ENCODE measurements around the gene ZFP36. TPM values are rescaled to one million over a fixed set of nuclear protein-coding genes. Genes with fewer than 3 reads are reported as not detected.
A peak's percentile ranks its signal among the peaks of the same experiment; 100 is the strongest.

Gene ZFP36
- total RNA-seq, 2 donors from 2014 or later: 1,082 to 1,318 TPM

DNA sequence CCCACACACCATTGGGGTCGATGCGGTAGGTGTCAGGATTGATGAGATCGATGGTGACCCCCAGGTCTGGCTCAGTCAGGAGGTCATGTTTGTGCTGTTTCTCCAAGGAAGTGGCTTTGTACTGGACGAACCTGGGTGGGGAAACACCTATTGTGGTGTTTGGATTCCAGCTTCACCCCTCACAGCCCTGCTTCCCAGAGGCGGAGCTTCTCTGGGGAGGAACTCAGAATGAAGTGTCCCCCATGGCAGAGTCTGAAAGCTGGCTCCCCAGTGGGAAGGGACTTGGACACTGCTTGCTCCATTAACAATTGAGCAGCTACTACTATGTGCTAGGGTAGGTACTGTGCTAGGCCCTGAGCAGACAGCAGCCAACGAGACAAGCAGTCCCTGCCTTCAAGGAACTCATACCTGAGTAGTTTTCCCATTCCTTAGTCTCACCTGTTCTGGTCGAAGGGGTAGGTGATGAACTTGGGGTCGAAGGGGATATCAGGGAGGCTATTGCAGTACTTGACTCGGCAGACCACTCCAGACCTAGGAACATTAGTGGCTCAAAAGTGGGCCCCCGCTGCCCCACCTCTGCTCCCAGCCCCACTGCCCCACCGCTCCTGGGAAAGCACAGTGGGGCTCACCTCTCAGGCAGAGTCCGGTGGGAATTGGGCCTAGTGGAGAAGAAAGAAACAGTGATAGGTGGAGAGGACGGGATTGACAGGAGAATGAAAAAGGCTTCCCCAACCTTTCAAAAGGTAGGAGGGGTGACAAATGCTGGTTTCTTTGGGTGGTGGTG, 16.8 kb upstream of the ZFP36 start:
- Mint-ChIP-seq H3K4me3 (peak overlapping the region; percentile 98), H3K27ac (peak overlapping the region; percentile 97), H3K4me1 (peaks cover 29% of the 10 kb centered on the region), H3K36me3 (ENCODE audit: low read depth) (peaks cover 8% of the 10 kb centered on the region), H3K27me3 (no peaks in the 10 kb centered on the region)
- DNase-seq: no peak
- no peaks in the 10 kb centered on the region for H3K9me3 ChIP-seq (ENCODE audit: control insufficient read depth, low read length, poor library complexity, severe bottlenecking)
- ATAC-seq: no peak

DNA sequence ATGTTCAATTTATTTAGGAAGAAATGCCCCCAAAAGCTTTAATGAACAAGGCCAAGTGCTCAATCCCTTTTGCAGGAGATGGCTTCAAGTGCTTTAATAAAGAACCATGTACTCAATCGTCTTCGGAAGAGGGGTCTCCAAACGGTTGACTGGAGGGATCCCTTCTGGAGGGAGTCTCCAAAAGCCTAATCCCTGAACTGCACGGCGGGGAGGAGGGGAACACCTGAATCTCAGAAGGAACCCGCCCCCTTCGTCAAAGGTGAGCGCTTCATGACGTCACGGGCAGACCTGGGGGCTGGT, 16.2 kb upstream of the ZFP36 start:
- Mint-ChIP-seq H3K36me3 (ENCODE audit: low read depth) (peaks cover 8% of the 10 kb centered on the region), H3K4me1 (peaks cover 33% of the 10 kb centered on the region), H3K27me3 (no peaks in the 10 kb centered on the region), H3K27ac (peak overlapping the region; percentile 97), H3K4me3 (peak overlapping the region; percentile 98)
- peak in 2 of 3 donors; percentile 74 to 75 for DNase-seq
- ATAC-seq: no peak
- no peaks in the 10 kb centered on the region for H3K9me3 ChIP-seq (ENCODE audit: control insufficient read depth, low read length, poor library complexity, severe bottlenecking)

DNA sequence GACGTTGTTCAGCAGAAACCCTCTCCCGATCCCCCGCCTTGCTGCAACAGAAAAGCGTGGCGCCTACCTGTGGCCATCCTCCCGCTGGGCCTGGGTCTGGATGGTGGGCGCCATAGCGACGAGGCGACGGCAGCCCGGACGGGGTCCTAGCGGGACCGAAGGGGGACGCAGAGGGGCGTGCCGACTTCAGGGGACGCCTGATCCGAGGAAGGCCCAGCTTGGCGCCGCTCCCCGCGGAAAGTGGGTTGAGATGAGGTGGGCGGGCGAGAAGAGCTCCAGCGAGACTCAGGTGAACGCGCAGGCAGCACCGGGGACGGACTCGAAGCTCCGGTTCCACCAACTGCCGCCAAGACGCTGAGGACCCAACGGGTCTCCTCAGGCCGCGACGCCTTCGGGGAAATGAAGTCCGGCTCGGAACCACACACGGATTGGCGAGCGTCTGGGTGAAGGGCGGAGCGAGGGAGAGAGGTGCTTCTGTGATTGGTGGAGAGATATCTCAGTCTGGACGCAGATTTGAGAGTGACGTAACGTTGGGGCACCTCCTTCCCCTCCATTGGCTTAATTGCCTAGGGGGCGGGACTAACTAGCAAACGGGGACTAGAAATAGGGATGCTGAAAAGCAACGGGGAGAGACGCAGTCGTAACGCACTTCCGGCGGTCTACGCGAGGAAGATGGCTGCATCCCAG, 15.8 kb upstream of the ZFP36 start, which contains the start of the genes MED29 and PAF1:
Gene MED29 (plus strand): TSS at position 628 of the 687 bp plus-strand sequence. CDS start 45 bp downstream, at position 673.
Gene PAF1 (minus strand): TSS at position 356 of the 687 bp plus-strand sequence. CDS start 242 bp downstream, at position 114.
- peaks cover 8% of the 10 kb centered on the region for H3K36me3 Mint-ChIP-seq (ENCODE audit: low read depth)
- ATAC-seq: peak; percentile 92
- no peaks in the 10 kb centered on the region for H3K27me3 Mint-ChIP-seq
- H3K27ac Mint-ChIP-seq: peak within 1 kb of the TSS; percentile 97
- H3K4me1 Mint-ChIP-seq: peaks cover 33% of the 10 kb centered on the region
- DNase-seq: peak; percentile 87 to 95 (median 88)
- peak within 1 kb of the TSS; percentile 98 for H3K4me3 Mint-ChIP-seq
- no peaks in the 10 kb centered on the region for H3K9me3 ChIP-seq (ENCODE audit: control insufficient read depth, low read length, poor library complexity, severe bottlenecking)

DNA sequence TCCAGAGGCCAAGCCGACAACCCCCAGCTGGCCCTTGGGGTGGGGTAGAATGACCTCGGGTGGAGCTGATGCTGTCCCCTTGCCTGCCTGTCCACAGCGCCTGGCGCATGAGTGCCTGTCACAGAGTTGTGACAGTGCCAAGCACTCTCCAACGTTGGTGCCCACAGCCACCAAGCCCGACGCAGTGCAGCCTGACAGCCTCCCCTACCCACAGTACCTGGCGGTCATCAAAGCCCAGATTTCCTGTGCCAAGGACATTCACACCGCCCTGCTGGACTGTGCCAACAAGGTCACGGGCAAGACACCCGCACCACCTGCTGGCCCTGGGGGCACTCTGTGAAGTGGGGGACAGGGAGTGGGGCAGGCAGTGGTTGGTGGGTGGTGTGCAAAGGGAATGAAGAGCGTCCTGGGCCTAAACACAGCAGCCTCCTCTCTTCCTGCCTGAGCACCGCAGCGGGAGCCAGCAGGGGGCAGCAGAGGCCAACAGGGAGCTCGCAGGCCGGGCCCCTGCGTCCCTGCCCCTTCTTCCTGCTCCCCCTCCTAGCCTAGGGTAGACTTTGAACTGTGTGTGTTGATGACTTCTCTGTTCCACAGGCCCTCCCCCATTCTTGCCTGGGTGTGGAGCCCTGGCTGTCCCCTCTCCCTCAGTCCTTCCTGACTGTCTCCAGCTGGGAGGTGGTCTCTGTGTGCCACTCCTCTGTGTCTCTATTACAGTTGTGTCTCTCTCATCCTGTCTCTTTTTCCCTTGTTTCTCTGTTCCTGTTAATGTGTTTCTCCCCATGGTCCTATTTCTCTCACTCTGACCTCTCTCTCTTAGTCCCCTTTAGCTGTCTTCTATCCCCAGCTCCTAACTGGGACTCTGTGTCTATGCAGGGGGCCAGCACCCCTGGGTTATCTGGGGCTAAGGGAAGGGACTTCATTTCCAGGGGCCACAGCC, 9.0 kb upstream of the ZFP36 start:
- ATAC-seq: peak; percentile 52

DNA sequence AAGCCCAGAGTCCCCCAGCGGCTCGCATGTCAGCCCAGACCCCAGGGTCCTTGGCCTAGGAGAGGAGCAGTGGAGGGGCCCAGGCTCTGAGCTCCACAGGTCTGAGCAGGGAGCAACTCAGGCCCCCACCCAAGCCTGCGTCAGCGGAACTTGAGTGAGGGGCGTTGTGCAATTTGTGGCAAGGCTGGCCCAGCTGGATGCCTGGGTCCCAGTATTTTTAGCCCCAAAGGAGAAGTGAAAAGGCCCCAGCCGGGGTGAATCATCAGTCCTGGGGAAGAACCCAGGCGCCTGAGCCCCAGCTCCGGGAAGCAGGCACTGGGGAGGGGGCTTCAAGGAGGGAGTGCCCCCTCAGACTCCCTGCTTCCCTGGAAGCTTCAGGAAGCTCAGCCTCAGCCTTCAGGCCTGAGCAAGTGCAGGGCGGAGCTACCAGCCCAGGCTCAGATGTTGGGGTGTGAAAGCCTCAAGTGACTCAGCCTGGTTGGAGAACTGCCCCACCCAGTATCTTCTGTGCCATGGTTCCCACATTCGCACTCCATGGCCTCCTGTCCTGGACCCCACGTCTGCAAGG, 8.3 kb upstream of the ZFP36 start:
- H3K27me3 Mint-ChIP-seq: no peaks in the 10 kb centered on the region
- peak overlapping the region; percentile 71 for H3K4me3 Mint-ChIP-seq
- H3K36me3 Mint-ChIP-seq (ENCODE audit: low read depth): no peaks in the 10 kb centered on the region
- peaks cover 45% of the 10 kb centered on the region for H3K4me1 Mint-ChIP-seq
- no peaks in the 10 kb centered on the region for H3K9me3 ChIP-seq (ENCODE audit: control insufficient read depth, low read length, poor library complexity, severe bottlenecking)
- no peak for DNase-seq
- peak overlapping the region; percentile 99 for H3K27ac Mint-ChIP-seq
- no peak for ATAC-seq

More for the DNA sequence above, 9.0 kb upstream of the ZFP36 start:
- Mint-ChIP-seq H3K4me3 (peak overlapping the region; percentile 71), H3K27me3 (no peaks in the 10 kb centered on the region), H3K36me3 (ENCODE audit: low read depth) (no peaks in the 10 kb centered on the region), H3K27ac (peak overlapping the region; percentile 99), H3K4me1 (peaks cover 43% of the 10 kb centered on the region)
- no peaks in the 10 kb centered on the region for H3K9me3 ChIP-seq (ENCODE audit: control insufficient read depth, low read length, poor library complexity, severe bottlenecking)
- DNase-seq: peak; percentile 85 to 94 (median 89)

DNA sequence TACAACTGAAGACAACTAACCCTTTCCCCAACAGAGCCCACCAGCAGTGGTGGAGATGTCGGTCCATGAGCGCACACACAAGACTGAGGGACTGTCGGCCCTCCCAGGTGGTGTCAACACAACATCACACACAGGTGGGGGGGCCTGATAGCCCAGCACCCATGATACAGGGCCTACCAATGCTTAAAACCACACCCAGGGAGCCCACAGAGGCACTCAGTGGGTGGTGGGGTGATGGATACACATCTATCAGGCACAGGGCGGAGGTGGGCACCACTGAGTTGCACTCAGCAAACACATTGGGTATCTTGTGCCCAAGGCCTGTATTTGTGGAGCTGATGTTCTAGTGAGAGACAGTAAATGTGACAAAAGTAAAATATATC, 7.0 kb upstream of the ZFP36 start:
- Mint-ChIP-seq H3K36me3 (ENCODE audit: low read depth) (no peaks in the 10 kb centered on the region), H3K4me3 (peak overlapping the region; percentile 41), H3K27ac (peak overlapping the region; percentile 99), H3K4me1 (peaks cover 45% of the 10 kb centered on the region), H3K27me3 (no peaks in the 10 kb centered on the region)
- no peak for ATAC-seq
- no peak for DNase-seq
- no peaks in the 10 kb centered on the region for H3K9me3 ChIP-seq (ENCODE audit: control insufficient read depth, low read length, poor library complexity, severe bottlenecking)

DNA sequence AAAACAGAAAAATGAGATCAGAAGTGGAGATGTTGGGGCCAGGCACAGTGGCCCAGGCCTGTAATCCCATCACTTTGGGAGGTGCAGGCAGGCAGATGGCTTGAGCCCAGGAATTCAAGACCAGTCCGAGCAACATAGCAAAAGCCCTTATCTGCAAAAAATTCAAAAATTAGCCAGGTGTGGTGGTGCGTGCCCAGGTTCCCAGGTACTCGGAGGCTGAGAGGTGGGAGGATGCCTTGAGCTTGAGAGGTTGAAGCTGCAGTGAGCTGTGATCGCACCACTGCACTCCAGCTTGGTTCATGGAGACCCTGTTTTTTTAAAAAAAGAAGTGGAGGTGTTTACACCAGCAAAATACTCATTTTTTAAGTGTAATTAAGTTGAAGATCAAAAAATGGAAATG, 6.6 kb upstream of the ZFP36 start:
- H3K9me3 ChIP-seq (ENCODE audit: control insufficient read depth, low read length, poor library complexity, severe bottlenecking): no peaks in the 10 kb centered on the region
- H3K27ac Mint-ChIP-seq: peak overlapping the region; percentile 99
- H3K4me1 Mint-ChIP-seq: peaks cover 41% of the 10 kb centered on the region
- no peaks in the 10 kb centered on the region for H3K27me3 Mint-ChIP-seq
- peak overlapping the region; percentile 41 for H3K4me3 Mint-ChIP-seq
- no peaks in the 10 kb centered on the region for H3K36me3 Mint-ChIP-seq (ENCODE audit: low read depth)
- no peak for ATAC-seq
- no peak for DNase-seq

DNA sequence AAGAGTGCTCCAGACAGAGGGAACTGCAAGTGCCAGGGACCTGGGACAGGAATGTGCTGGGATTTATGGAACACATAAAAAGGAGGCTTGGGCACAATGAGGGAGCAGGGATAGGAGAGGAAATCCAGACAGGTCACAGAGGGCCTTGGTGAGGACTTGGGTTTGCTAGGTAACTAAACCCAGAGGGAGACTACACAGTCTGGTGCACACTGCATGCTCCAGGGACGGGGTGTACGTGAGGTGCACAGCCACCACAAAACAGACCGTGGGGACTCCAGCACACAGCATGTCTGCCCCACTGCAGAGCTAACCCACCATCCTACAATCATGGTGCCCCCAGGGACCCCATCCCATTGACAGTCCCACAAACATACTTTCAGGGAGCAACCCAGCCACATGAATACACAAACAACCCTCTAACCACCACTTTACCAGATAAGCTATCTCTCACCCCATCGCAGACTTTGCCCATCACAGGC, 5.5 kb upstream of the ZFP36 start:
- H3K4me1 Mint-ChIP-seq: peaks cover 40% of the 10 kb centered on the region
- no peaks in the 10 kb centered on the region for H3K9me3 ChIP-seq (ENCODE audit: control insufficient read depth, low read length, poor library complexity, severe bottlenecking)
- H3K27ac Mint-ChIP-seq: peak overlapping the region; percentile 99
- ATAC-seq: no peak
- H3K27me3 Mint-ChIP-seq: no peaks in the 10 kb centered on the region
- peaks cover under 1% of the 10 kb centered on the region for H3K36me3 Mint-ChIP-seq (ENCODE audit: low read depth)
- DNase-seq: no peak
- peak overlapping the region; percentile 89 for H3K4me3 Mint-ChIP-seq

DNA sequence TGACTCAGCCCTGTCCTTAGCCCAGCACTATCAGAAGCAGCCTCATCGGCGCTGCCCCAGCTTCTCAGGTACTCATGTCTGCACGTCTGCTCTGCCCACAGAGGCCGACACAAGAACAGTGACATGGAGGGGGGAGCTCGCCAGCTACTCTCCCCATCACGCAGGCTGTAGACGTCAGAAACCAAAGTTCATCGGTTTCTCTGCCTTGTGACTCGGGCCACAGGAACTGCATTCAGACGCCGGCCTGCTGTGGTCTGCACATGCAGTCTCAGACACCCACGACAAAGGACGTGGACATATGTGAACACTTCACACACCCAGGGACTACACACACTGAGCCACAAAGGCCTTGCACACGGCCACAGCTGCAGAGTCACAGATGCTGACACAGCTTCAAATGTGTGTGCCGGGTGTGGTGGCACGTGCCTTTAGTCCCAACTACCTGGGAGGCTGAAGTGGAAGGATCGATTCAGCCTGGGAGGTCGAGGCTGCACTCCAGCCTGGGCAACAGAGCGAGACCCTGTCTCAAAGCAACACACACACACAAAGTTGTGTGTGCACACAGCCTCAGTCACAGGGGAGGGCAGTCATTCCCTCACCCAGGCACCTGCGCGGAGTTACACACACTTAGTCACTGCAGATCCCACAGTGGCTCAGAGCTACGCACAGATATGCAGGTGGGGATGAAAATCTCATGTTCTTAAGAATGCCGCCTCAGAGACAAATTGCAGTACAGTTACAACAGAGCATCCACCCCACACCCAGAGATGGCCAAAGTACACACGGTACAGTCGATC, 4.9 kb upstream of the ZFP36 start:
- H3K27ac Mint-ChIP-seq: peak overlapping the region; percentile 99
- ATAC-seq (peak; percentile 63), DNase-seq (peak; percentile 68 to 88 (median 74))
- H3K36me3 Mint-ChIP-seq (ENCODE audit: low read depth): peaks cover 3% of the 10 kb centered on the region
- H3K4me1 Mint-ChIP-seq: peaks cover 44% of the 10 kb centered on the region
- peak overlapping the region; percentile 89 for H3K4me3 Mint-ChIP-seq
- no peaks in the 10 kb centered on the region for H3K27me3 Mint-ChIP-seq
- H3K9me3 ChIP-seq (ENCODE audit: control insufficient read depth, low read length, poor library complexity, severe bottlenecking): no peaks in the 10 kb centered on the region

DNA sequence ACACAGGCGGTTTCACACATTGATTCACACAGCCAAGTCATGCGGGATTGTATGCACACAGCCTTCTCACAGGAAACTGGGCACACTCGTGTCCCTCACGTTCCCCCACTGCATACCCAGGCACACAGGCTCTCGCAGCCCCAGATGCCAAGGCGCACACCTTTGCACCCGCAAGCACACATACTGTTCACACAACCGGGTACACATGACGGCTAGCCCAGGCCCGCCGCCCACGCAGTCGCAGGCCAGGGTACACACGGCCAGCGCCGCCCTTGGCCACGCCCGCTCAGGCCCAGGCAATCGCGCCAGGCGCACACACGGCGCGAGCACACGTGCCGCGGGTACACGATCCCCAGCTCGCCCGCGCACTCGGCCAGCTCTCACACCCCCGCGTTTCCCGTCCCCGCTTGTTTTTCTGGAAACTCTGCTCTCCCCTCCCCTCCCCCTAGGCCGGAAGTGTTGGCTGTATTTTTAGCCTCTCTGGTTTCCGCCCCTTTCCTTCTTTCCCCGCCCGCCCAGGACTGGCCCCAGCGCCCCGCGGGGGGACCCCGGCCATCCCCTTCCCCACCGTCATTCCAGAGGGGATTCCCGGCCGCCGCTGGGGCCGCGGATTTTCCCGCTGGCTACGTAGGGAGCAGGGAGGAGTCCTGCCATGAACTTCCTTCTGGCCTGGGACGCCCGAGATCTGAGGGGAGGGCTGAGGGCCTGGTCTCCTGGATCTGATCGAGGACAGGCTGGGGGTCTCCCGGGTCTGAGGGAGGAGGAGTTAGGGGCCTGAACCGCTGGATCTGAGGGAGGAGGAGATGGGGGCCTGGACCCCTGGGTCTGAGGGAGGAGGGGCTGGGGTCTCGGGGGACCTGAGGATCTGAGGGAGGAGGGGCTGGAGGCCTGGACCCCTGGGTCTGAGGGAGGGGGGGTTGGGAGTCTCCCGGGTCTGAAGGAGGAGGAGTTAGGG, 4.0 kb upstream of the ZFP36 start:
- DNase-seq (peak; percentile 61 to 83 (median 76)), ATAC-seq (peak; percentile 5)
- Mint-ChIP-seq H3K36me3 (ENCODE audit: low read depth) (peaks cover 3% of the 10 kb centered on the region), H3K4me1 (peaks cover 48% of the 10 kb centered on the region), H3K27me3 (no peaks in the 10 kb centered on the region), H3K4me3 (peak overlapping the region; percentile 89), H3K27ac (peak overlapping the region; percentile 99)
- H3K9me3 ChIP-seq (ENCODE audit: control insufficient read depth, low read length, poor library complexity, severe bottlenecking): no peaks in the 10 kb centered on the region
